Activated CD4-positive, alpha-beta T cell treated with anti-CD3 and anti-CD28 coated beads, Interleukin-2, amount 10 ng/mL, durations not matched to agents 24 days and 14 days (primary cell): ENCODE results near the gene FABP7. TPM values are rescaled to one million over a fixed set of nuclear protein-coding genes. Genes with fewer than 3 reads are reported as not detected.
"Not testable (repeated sequence)": the region's sequence is repeated elsewhere in the genome, so short reads cannot be mapped to it uniquely, and the experiment has no call there.

Experiments used
- DNase-seq: peaks from one replicate; pipeline ENCODE4 v3.0.0; 2022
- H3K27ac Mint-ChIP-seq: one replicate; pipeline ENCODE4 v1.8.0; 2022; ENCODE audit warnings: mild to moderate bottlenecking, mixed read lengths
- H3K27me3 Mint-ChIP-seq: one replicate; pipeline ENCODE4 v1.8.0; 2022; ENCODE audit warnings: mixed read lengths
- H3K36me3 Mint-ChIP-seq: one replicate; pipeline ENCODE4 v1.8.0; 2022; ENCODE audit warnings: low read depth, mild to moderate bottlenecking, mixed read lengths
- H3K4me1 Mint-ChIP-seq: one replicate; pipeline ENCODE4 v1.8.0; 2021; ENCODE audit warnings: mixed read lengths
- H3K4me3 Mint-ChIP-seq: one replicate; pipeline ENCODE4 v1.8.0; 2022; ENCODE audit warnings: mild to moderate bottlenecking, moderate library complexity, mixed read lengths
- H3K9me3 Mint-ChIP-seq: one replicate; pipeline ENCODE4 v1.8.0; 2021; ENCODE audit warnings: mixed read lengths
- intact Hi-C: fragments of 100-400 bp; cut with micrococcal nuclease; formaldehyde crosslinking; loops from one replicate; pipeline ENCODE4 v1.15.1; 2023
- total RNA-seq: library from RNA; stranded (reverse); gene quantifications from 2 replicates; pipeline ENCODE4 v1.2.3, GENCODE V29; 2022

Gene FABP7
- not detected in 2 replicates for total RNA-seq

- Mint-ChIP-seq H3K9me3 (peaks cover 4% of the 10 kb centered on the region), H3K27ac (no peak within 1 kb of the TSS), H3K36me3 (no peaks in the 10 kb centered on the region), H3K4me1 (no peaks in the 10 kb centered on the region), H3K27me3 (peaks cover 33% of the 10 kb centered on the region), H3K4me3 (no peak within 1 kb of the TSS)
- intact Hi-C loops, result no loop called here
- no peak for DNase-seq
Measured at GRCh38 chr6:122779667-122780066, at the start of gene FABP7. Gene FABP7, plus strand, starts transcription at chr6:122779716. Its CDS starts 79 bp downstream, at chr6:122779795.

DNA sequence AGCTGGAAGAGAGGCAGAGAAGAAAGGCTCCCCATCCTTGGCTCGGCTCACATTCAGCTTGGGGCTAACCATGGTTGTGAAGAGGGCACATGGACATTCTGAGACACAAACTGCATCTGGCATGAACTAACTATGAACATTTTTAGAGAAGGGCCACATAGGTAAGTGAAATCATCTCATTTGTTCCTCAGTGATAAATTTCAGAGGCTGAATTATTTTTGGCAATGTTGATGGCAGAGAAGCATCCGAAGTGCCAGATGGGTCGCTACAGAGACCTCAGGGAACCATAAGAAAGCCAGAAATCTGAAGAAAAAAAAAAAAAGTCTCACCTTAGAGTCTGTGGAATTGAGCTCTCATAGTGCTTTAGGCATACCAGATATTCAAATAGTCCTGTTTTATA lies 49.2 kb upstream of the FABP7 start:
- Mint-ChIP-seq H3K36me3 (no peaks in the 10 kb centered on the region), H3K4me3 (no peak overlapping the region), H3K27ac (no peak overlapping the region), H3K9me3 (no peaks in the 10 kb centered on the region), H3K27me3 (peaks cover 19% of the 10 kb centered on the region), H3K4me1 (no peaks in the 10 kb centered on the region)
- intact Hi-C loops, result loop anchor here (1.0 to 10.0 kb wide), 3 partner anchors 109 to 586 kb away; partner anchors contain the start of gene SERINC1
- DNase-seq, result no peak

- H3K4me1 Mint-ChIP-seq, result no peaks in the 10 kb centered on the region
- no peaks in the 10 kb centered on the region for H3K36me3 Mint-ChIP-seq
- DNase-seq, result peak; percentile 61
- H3K27me3 Mint-ChIP-seq, result peaks cover 19% of the 10 kb centered on the region
- no peaks in the 10 kb centered on the region for H3K9me3 Mint-ChIP-seq
- intact Hi-C loops, result loop anchor here (1.0 to 10.0 kb wide), 3 partner anchors 108 to 586 kb away; partner anchors contain the start of gene SERINC1
- H3K4me3 Mint-ChIP-seq, result no peak overlapping the region
- H3K27ac Mint-ChIP-seq, result no peak overlapping the region
Measured at GRCh38 chr6:122730775-122731386, 48.6 kb upstream of the FABP7 start.

DNA sequence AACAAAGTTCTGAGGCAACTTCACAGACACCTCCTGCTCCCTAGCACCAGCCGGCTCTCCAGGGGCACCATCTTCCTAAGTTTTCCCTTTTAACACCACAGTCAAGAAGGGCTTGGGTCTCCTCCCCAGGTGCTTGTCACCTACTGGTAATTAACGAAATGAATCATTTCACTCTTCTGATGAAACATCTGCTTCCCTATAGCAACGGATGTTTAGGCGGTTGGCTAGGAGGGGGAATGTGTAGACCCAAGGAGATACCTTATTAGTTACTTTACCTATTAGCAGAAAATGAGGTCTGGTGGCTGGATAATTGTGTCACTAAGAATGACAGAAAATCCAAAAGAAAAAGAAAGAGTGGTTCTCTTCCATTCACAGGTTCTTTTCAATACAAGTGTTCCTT lies 46.3 kb upstream of the FABP7 start:
- peaks cover 20% of the 10 kb centered on the region for H3K27me3 Mint-ChIP-seq
- no peaks in the 10 kb centered on the region for H3K36me3 Mint-ChIP-seq
- H3K4me3 Mint-ChIP-seq, result no peak overlapping the region
- no peaks in the 10 kb centered on the region for H3K9me3 Mint-ChIP-seq
- H3K27ac Mint-ChIP-seq, result no peak overlapping the region
- no peak for DNase-seq
- intact Hi-C loops, result loop anchor here (10.0 kb wide), 1 partner anchor 258 kb away; the partner anchor contains the start of gene SERINC1
- no peaks in the 10 kb centered on the region for H3K4me1 Mint-ChIP-seq

DNA sequence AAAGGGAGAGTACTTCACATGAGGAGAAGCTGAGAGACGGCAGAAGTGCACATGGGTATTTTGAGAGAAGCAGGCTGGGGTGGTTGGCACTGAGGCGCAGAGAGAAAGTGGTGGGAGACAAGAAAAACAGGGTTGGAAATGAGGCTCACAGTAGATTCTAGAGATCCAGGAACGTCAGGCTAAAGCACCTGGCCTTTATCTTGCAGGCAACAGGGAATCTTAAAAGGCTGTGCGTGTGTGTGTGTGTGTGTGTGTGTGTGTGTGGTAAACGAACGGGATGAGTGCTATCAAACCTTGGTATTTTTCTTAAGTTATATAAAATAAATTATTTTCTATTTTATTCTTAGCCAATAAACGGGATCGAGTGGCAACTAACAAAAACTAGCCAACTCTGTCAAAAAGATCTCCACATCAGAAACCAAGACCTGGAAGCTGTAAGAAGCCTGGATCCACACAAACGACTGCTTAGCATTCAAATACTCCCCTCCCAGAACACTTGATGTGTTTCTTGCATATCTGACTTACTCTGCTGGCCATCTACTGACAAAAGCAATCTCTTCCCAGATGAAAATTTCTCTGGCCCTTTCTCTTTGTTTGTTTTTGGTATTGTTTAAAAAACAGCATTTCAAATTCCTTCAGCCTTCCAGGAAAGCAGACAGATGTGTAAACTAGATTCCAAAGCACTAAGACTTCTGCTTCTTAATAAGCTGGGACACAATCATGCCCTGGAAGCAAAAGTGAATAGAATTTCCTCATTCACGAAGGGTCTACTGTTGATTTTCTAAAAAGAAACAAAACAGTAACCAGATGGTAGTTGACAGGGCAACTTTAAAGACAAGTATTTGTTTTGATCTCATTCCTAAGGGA lies 44.8 kb upstream of the FABP7 start:
- Mint-ChIP-seq H3K27ac (no peak overlapping the region), H3K4me3 (no peak overlapping the region), H3K36me3 (no peaks in the 10 kb centered on the region), H3K4me1 (no peaks in the 10 kb centered on the region), H3K9me3 (no peaks in the 10 kb centered on the region), H3K27me3 (peaks cover 20% of the 10 kb centered on the region)
- intact Hi-C loops, result loop anchor here (10.0 kb wide), 1 partner anchor 260 kb away; the partner anchor contains the start of gene SERINC1
- no peak for DNase-seq

GRCh38 chr6:122735582-122735981 lies 43.9 kb upstream of the FABP7 start:
- Mint-ChIP-seq H3K36me3 (no peaks in the 10 kb centered on the region), H3K4me1 (no peaks in the 10 kb centered on the region), H3K4me3 (no peak overlapping the region), H3K27me3 (peaks cover 20% of the 10 kb centered on the region), H3K27ac (no peak overlapping the region), H3K9me3 (no peaks in the 10 kb centered on the region)
- DNase-seq, result no peak
- intact Hi-C loops, result loop anchor here (10.0 kb wide), 1 partner anchor 261 kb away; the partner anchor contains the start of gene SERINC1

DNA sequence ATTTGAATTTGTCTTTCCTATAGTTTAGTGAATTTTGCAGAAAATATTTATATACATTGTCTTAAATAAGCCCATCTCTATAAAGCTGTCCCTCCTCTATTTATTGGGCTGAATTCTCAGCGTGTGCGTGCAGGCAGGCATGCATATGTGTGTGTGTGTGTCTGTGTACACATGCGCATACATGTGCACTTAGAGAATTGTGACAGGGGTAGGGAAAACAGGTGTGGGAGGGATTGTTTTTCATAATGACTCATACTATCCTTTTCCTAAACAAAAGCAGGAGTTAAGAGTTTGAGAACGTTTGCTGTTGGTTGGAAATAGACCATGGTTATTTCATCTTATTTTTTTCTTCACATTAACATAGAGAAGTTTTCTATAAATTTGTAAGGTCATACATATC lies 43.4 kb upstream of the FABP7 start:
- Mint-ChIP-seq H3K9me3 (no peaks in the 10 kb centered on the region), H3K36me3 (no peaks in the 10 kb centered on the region), H3K4me1 (no peaks in the 10 kb centered on the region), H3K27ac (no peak overlapping the region), H3K4me3 (no peak overlapping the region), H3K27me3 (peaks cover 20% of the 10 kb centered on the region)
- DNase-seq, result no peak
- intact Hi-C loops, result loop anchor here (10.0 kb wide), 1 partner anchor 261 kb away; the partner anchor contains the start of gene SERINC1

- Mint-ChIP-seq H3K4me3 (no peak overlapping the region), H3K4me1 (no peaks in the 10 kb centered on the region), H3K9me3 (no peaks in the 10 kb centered on the region), H3K27me3 (peaks cover 20% of the 10 kb centered on the region), H3K36me3 (no peaks in the 10 kb centered on the region), H3K27ac (no peak overlapping the region)
- DNase-seq, result no peak
- intact Hi-C loops, result loop anchor here (10.0 kb wide), 1 partner anchor 262 kb away; the partner anchor contains the start of gene SERINC1
Measured at GRCh38 chr6:122736616-122737015, 42.9 kb upstream of the FABP7 start.

DNA sequence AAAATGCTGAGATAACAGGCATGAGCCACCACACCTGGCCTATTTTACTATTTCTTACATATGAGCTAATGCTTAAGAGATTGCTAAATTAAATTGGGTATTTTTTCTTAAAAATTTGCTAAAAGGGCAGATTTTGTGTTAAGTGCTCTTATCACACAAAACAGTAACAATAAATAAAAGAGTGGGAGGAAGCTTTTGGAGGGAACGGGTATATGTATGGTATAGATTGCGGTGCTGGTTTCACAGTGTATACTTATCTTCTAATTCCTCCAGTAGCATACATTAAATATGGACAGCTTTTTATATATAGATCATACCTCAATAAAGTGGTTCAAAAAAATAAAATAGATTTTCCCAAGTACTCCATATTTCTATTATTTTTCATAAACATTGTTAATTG lies 39.4 kb upstream of the FABP7 start:
- intact Hi-C loops, result no loop called here
- no peak overlapping the region for H3K4me3 Mint-ChIP-seq
- DNase-seq, result no peak
- H3K9me3 Mint-ChIP-seq, result no peaks in the 10 kb centered on the region
- peaks cover 5% of the 10 kb centered on the region for H3K27me3 Mint-ChIP-seq
- no peak overlapping the region for H3K27ac Mint-ChIP-seq
- no peaks in the 10 kb centered on the region for H3K36me3 Mint-ChIP-seq
- H3K4me1 Mint-ChIP-seq, result no peaks in the 10 kb centered on the region

DNA sequence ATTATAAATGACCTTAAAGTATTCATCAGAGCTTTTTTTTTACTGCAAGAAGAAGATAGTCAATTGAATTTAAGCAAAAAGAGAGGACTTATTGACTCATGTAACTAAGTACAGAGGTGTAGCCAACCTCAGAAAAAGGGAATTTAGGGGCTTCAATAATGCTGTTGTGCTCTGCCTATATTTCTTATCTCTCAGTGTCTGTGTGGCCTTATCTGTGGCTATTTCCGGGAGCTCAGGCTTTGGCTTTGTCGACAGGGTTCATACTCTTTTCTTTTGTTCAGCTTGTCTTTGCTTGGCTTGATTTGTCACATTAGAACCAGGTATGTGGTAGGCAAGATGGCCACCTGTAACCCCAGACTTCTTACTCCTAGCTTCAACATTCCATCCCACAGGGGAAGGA lies 38.6 kb upstream of the FABP7 start:
- no peaks in the 10 kb centered on the region for H3K36me3 Mint-ChIP-seq
- DNase-seq, result no peak
- H3K27ac Mint-ChIP-seq, result no peak overlapping the region
- no peaks in the 10 kb centered on the region for H3K9me3 Mint-ChIP-seq
- H3K27me3 Mint-ChIP-seq, result peaks cover 2% of the 10 kb centered on the region
- intact Hi-C loops, result no loop called here
- H3K4me3 Mint-ChIP-seq, result no peak overlapping the region
- no peaks in the 10 kb centered on the region for H3K4me1 Mint-ChIP-seq

GRCh38 chr6:122744247-122744646 lies 35.3 kb upstream of the FABP7 start:
- intact Hi-C loops, result loop anchor here (1.0 kb wide), 1 partner anchor 95 kb away; no protein-coding TSS in a partner anchor
- H3K9me3 Mint-ChIP-seq, H3K4me1 Mint-ChIP-seq, H3K27ac Mint-ChIP-seq, H3K4me3 Mint-ChIP-seq, DNase-seq, H3K27me3 Mint-ChIP-seq, H3K36me3 Mint-ChIP-seq: not testable (repeated sequence)

DNA sequence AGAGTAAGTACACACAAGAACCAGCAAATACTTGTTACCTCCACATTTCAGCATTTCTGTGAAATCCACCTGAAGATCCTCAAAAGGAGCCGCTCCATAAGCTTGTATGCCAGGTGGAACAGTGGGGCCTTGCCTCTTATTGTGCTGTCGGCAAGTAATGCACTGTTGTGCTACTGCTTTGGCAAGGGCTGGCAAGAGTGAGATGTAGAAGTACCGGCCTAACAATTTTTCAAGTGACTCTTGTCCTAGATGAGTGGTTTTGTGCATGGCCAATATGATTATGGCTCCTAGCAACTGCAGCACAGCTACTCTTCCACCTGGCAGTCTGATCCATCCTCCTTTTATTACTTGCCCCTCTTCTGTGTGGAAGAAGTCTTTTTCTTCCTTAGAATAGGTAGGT lies 34.7 kb upstream of the FABP7 start:
- not testable (repeated sequence) for H3K4me1 Mint-ChIP-seq, H3K9me3 Mint-ChIP-seq, DNase-seq, H3K36me3 Mint-ChIP-seq, H3K27ac Mint-ChIP-seq, H3K4me3 Mint-ChIP-seq, H3K27me3 Mint-ChIP-seq
- intact Hi-C loops, result loop anchor here (1.0 kb wide), 1 partner anchor 94 kb away; no protein-coding TSS in a partner anchor

DNA sequence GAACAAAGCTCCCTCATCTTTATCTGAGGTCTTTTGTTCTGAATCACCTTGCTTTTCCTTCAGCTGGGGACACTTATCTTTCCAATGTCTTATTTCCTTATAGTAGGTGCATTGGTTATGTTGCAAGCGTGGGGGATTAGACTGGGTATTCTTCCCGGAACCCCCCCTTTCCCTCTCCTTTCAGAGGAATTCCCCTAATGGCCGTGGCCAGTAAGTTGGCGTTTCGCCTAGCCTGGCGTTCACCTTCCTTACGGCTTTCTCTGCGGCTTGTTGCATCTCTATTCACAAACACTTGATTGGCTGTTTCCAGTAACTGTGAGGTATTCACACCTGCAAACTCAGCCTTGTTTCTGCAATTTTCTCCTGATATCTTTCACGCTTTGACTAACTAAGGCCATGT lies 32.8 kb upstream of the FABP7 start:
- DNase-seq, result no peak
- no peaks in the 10 kb centered on the region for H3K27me3 Mint-ChIP-seq
- peaks cover 6% of the 10 kb centered on the region for H3K9me3 Mint-ChIP-seq
- intact Hi-C loops, result no loop called here
- H3K36me3 Mint-ChIP-seq, result no peaks in the 10 kb centered on the region
- no peak overlapping the region for H3K27ac Mint-ChIP-seq
- H3K4me3 Mint-ChIP-seq, result no peak overlapping the region
- peaks cover 13% of the 10 kb centered on the region for H3K4me1 Mint-ChIP-seq

GRCh38 chr6:122747573-122747972 lies 31.9 kb upstream of the FABP7 start:
- Mint-ChIP-seq H3K4me1 (peaks cover 15% of the 10 kb centered on the region), H3K27ac (no peak overlapping the region), H3K27me3 (no peaks in the 10 kb centered on the region), H3K9me3 (peaks cover 6% of the 10 kb centered on the region), H3K4me3 (no peak overlapping the region), H3K36me3 (no peaks in the 10 kb centered on the region)
- no peak for DNase-seq
- intact Hi-C loops, result no loop called here
